ENCODE measurements around the gene LRRC10.

Gene LRRC10

GRCh38 chr12:69621551-69621950 is 10.8 kb upstream of the LRRC10 start:
- in situ Hi-C loops (cut with HindIII; ENCODE audit: low sequenced_read_pairs) = no loop called here
- TF ChIP-seq, protein P1, sequence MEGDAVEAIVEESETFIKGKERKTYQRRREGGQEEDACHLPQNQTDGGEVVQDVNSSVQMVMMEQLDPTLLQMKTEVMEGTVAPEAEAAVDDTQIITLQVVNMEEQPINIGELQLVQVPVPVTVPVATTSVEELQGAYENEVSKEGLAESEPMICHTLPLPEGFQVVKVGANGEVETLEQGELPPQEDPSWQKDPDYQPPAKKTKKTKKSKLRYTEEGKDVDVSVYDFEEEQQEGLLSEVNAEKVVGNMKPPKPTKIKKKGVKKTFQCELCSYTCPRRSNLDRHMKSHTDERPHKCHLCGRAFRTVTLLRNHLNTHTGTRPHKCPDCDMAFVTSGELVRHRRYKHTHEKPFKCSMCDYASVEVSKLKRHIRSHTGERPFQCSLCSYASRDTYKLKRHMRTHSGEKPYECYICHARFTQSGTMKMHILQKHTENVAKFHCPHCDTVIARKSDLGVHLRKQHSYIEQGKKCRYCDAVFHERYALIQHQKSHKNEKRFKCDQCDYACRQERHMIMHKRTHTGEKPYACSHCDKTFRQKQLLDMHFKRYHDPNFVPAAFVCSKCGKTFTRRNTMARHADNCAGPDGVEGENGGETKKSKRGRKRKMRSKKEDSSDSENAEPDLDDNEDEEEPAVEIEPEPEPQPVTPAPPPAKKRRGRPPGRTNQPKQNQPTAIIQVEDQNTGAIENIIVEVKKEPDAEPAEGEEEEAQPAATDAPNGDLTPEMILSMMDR (IDR thresholded peaks at IDR 0.05; ENCODE audit: low read depth, low read length) = no peak
- no peak for DNase-seq (ENCODE audit: low read depth, low spot score)
- H3K4me3 ChIP-seq (ENCODE audit: low read depth, low read length) = no peak overlapping the region

DNA sequence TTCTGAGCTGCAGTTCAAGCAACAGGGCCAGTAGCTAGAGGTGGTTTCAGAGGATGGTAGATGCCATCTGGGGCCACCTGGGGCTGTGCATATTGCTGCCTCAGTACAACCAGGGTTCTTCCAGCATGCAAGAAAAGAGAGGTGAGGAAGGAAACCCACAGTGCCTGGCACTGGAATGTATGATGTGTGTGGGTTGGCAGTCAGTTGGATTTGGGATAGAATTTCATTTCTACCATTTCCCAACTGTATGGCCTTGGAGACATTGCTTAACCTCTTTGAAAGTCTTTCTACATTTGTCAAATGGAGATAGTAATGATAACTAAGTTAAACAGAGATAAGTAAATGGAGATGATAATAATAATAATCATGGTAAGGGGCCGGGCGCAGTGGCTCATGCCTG is 10.2 kb upstream of the LRRC10 start:
- no peak overlapping the region for H3K4me3 ChIP-seq (ENCODE audit: low read depth, low read length)
- no peak for DNase-seq (ENCODE audit: low read depth, low spot score)
- in situ Hi-C loops (cut with HindIII; ENCODE audit: low sequenced_read_pairs) = no loop called here
- TF ChIP-seq, protein P1 (IDR thresholded peaks at IDR 0.05; ENCODE audit: low read depth, low read length) = no peak

DNA sequence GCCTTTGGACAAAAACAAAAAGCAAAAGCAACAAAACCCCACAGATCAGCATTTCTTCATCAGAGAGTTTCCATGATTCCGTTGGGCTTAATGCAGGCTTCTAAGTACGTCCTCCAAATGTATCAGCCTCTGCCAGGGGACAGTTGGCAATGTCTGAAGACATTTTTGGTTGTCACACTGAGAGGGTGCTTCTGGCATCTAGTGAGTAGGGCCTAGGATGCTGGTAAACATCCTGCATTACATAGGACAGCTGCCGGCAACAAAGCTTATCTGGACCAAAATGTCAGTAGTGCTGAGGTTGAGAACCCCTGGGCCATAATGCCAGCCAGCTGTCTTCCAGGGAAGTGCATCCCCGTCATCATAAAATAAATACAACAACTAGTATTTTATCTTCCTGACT is 9.4 kb upstream of the LRRC10 start:
- in situ Hi-C loops (cut with HindIII; ENCODE audit: low sequenced_read_pairs) = no loop called here
- no peak overlapping the region for H3K4me3 ChIP-seq (ENCODE audit: low read depth, low read length)
- TF ChIP-seq, protein P1 (IDR thresholded peaks at IDR 0.05; ENCODE audit: low read depth, low read length) = no peak
- no peak for DNase-seq (ENCODE audit: low read depth, low spot score)

- in situ Hi-C loops (cut with HindIII; ENCODE audit: low sequenced_read_pairs) = no loop called here
- no peak overlapping the region for H3K4me3 ChIP-seq (ENCODE audit: low read depth, low read length)
- TF ChIP-seq, protein P1 (IDR thresholded peaks at IDR 0.05; ENCODE audit: low read depth, low read length) = no peak
- DNase-seq (ENCODE audit: low read depth, low spot score) = no peak
Observed at GRCh38 chr12:69619050-69619449, 8.3 kb upstream of the LRRC10 start.

DNA sequence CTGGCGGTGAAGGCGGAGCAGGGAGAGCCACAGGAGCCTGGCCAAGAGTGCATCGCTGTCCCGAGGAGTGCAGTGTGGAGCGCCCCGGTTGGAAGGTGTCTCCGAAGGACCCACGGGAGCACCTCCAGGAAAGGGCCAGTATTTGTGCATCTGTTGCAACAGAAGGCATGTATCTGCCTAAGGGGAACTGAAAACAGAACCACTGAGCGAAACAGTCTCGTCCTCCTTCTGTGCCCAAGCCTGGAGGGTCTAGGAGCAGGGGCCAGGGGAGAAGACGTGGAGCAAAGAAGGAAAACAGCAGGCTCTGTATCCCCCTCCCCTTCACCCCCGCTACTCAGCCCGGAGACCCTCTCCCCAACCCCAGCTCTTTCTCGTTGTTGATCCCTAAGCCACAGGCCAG is 5.3 kb upstream of the LRRC10 start:
- in situ Hi-C loops (cut with HindIII; ENCODE audit: low sequenced_read_pairs) = no loop called here
- TF ChIP-seq, protein P1 (IDR thresholded peaks at IDR 0.05; ENCODE audit: low read depth, low read length) = no peak
- H3K4me3 ChIP-seq (ENCODE audit: low read depth, low read length) = no peak overlapping the region
- no peak for DNase-seq (ENCODE audit: low read depth, low spot score)

DNA sequence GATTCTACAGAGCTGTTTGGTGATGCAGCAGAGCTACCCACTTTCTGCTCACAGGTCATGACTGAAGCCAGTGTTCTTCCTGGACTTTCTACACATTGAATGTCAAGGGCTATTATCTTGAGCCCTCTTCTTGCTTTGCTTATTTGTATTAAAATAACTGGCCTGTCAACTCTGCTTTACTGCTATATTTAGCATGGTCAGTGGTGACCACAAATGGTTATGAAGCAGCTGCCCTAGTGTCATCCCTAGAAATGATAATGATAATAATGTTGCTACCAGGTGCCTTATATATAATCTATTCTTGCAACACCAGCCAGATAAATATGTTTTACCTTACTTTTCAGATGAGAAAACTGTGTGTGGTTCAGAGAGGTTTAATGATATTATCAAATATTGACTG is 2.6 kb upstream of the LRRC10 start:
- in situ Hi-C loops (cut with HindIII; ENCODE audit: low sequenced_read_pairs) = no loop called here
- TF ChIP-seq, protein P1 (IDR thresholded peaks at IDR 0.05; ENCODE audit: low read depth, low read length) = no peak
- DNase-seq (ENCODE audit: low read depth, low spot score) = no peak
- H3K4me3 ChIP-seq (ENCODE audit: low read depth, low read length) = no peak overlapping the region

DNA sequence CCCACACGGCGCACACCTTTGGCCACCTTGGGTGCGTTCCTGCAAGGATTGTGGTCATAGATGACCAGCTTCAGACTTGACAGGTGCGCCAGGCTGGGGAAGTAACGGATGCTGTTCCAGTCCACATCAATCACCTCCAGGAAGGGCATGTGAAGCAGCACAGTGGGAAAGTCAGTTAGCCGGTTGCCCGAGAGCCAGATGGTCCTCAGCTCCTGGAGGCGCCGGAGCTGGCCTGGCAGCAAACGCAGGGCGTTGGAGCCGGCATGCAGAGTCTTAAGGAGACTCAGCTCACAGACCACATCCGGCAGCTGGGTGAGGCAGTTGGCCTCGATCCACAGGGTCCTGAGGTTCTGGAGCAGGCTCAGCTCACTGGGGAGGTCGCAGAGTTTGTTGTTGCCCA is 581 bp downstream of the LRRC10 start:
- H3K4me3 ChIP-seq (ENCODE audit: low read depth, low read length) = no peak overlapping the region
- no peak for DNase-seq (ENCODE audit: low read depth, low spot score)
- in situ Hi-C loops (cut with HindIII; ENCODE audit: low sequenced_read_pairs) = no loop called here
- TF ChIP-seq, protein P1 (IDR thresholded peaks at IDR 0.05; ENCODE audit: low read depth, low read length) = no peak

Measured in astrocyte of the spinal cord (primary cell).